ENCODE results near the gene INPP4B. TPM values are rescaled to one million over a fixed set of nuclear protein-coding genes. Genes with fewer than 3 reads are reported as not detected.

The INPP4B gene
- total RNA-seq, 2 experiments from 2014 or later = not detected

DNA sequence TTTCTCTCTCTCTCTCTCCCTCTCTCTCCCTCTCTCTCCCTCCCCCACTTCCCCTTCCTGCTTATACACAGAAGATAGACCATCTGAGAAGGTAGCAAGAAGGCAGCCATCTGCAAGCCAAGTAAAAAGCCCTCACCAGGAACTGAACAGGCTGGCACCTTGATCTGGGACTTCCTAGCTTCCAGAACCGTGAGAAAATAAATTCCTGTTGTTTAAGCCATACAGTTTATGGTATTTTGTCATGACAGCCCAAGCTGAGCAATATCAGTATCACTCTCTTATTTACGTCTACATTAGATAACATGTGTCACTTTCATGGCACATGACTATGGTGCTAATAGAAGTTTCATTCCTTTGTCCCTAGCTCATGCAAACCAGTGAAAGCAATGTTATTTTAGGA lies 581.1 kb downstream of the INPP4B start:
- CTCF ChIA-PET (ENCODE audit: unreplicated experiment) = no interaction called here
- DNase-seq (ENCODE audit: low spot score) = no peak
- TF ChIP-seq EZH2phosphoT487 (IDR thresholded peaks at IDR 0.05; ENCODE audit: borderline replicate concordance, low read depth, low read length) (no peak), CTCF (conservative IDR thresholded peaks at IDR 0.05; ENCODE audit: low read length) (no peak)
- Histone ChIP-seq H4K20me1 (ENCODE audit: insufficient read depth, low read length) (no peaks in the 10 kb centered on the region), H3K9me2 (ENCODE audit: insufficient read depth, low read length) (no peaks in the 10 kb centered on the region), H3K27ac (ENCODE audit: low read depth, low read length, poor library complexity, severe bottlenecking) (no peak overlapping the region), H3K4me2 (ENCODE audit: low read length) (no peak overlapping the region), H3K4me1 (ENCODE audit: insufficient read depth, low read length, poor library complexity, severe bottlenecking) (no peaks in the 10 kb centered on the region), H3K36me3 (ENCODE audit: insufficient read depth, low read length) (no peaks in the 10 kb centered on the region), H3K4me3 (ENCODE audit: low read depth, low read length, poor library complexity, severe bottlenecking) (no peak overlapping the region), H3K9me3 (ENCODE audit: low read length) (no peaks in the 10 kb centered on the region), H2AFZ (ENCODE audit: low read length) (no peak overlapping the region), H3K79me2 (ENCODE audit: insufficient read depth, low read depth, low read length) (no peaks in the 10 kb centered on the region)
- intact Hi-C loops (cut with micrococcal nuclease; ENCODE audit: unreplicated experiment) = no loop called here
- BruUV-seq (replicated peaks) = no TSS peak
- POLR2A ChIA-PET = no interaction called here

DNA sequence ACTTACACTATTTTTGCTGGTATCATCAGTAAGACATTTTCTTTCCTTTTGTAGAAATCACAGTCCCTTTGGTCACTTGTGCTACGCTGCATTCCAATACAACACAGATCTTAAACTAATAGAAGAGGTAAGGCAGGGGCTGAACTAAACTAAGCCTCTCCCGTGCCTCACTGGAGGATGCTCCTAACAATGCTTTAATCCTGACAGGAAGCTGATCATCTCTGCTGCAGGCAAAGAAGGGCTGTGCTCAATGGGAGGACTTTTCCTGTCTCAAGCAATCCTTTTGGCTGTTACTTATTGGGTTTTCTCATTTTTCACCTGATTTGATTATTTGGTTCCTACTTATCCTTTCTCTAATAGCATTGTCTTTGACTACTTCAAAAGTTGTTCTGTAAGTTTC lies 583.1 kb downstream of the INPP4B start:
- Histone ChIP-seq H4K20me1 (ENCODE audit: insufficient read depth, low read length) (no peaks in the 10 kb centered on the region), H3K4me2 (ENCODE audit: low read length) (no peak overlapping the region), H2AFZ (ENCODE audit: low read length) (no peak overlapping the region), H3K4me3 (ENCODE audit: low read depth, low read length, poor library complexity, severe bottlenecking) (no peak overlapping the region), H3K36me3 (ENCODE audit: insufficient read depth, low read length) (no peaks in the 10 kb centered on the region), H3K4me1 (ENCODE audit: insufficient read depth, low read length, poor library complexity, severe bottlenecking) (no peaks in the 10 kb centered on the region), H3K9me3 (ENCODE audit: low read length) (no peaks in the 10 kb centered on the region), H3K79me2 (ENCODE audit: insufficient read depth, low read depth, low read length) (no peaks in the 10 kb centered on the region), H3K9me2 (ENCODE audit: insufficient read depth, low read length) (no peaks in the 10 kb centered on the region), H3K27ac (ENCODE audit: low read depth, low read length, poor library complexity, severe bottlenecking) (no peak overlapping the region)
- ChIA-PET CTCF (ENCODE audit: unreplicated experiment) (no interaction called here), POLR2A (no interaction called here)
- BruUV-seq (replicated peaks) = no TSS peak
- no peak for DNase-seq (ENCODE audit: low spot score)
- TF ChIP-seq EZH2phosphoT487 (IDR thresholded peaks at IDR 0.05; ENCODE audit: borderline replicate concordance, low read depth, low read length) = no peak
- intact Hi-C loops (cut with micrococcal nuclease; ENCODE audit: unreplicated experiment) = no loop called here

DNA sequence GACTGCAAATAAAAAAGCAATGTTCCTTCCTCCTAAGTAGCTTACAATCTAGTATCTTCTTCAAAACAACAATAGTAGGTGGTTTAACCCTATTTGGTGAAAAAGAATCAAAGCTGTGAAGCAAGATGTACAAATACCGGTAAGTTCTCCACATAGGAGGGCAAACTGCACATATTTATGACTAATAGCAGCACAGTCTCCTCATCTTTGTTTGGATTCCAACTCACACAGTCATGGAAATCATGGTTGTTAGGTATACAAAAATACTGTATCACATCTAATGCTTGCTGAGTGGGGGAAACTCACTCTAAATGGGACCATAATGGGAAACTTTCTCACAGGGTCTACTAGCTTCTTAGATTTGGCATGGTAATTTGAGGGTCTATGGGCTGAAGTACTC lies 597.2 kb downstream of the INPP4B start:
- Histone ChIP-seq H3K4me3 (ENCODE audit: low read depth, low read length, poor library complexity, severe bottlenecking) (no peak overlapping the region), H4K20me1 (ENCODE audit: insufficient read depth, low read length) (no peaks in the 10 kb centered on the region), H3K4me1 (ENCODE audit: insufficient read depth, low read length, poor library complexity, severe bottlenecking) (no peaks in the 10 kb centered on the region), H3K27ac (ENCODE audit: low read depth, low read length, poor library complexity, severe bottlenecking) (no peak overlapping the region), H3K79me2 (ENCODE audit: insufficient read depth, low read depth, low read length) (no peaks in the 10 kb centered on the region), H3K9me2 (ENCODE audit: insufficient read depth, low read length) (no peaks in the 10 kb centered on the region), H2AFZ (ENCODE audit: low read length) (no peak overlapping the region), H3K4me2 (ENCODE audit: low read length) (no peak overlapping the region), H3K36me3 (ENCODE audit: insufficient read depth, low read length) (no peaks in the 10 kb centered on the region), H3K9me3 (ENCODE audit: low read length) (no peaks in the 10 kb centered on the region)
- ChIA-PET POLR2A (no interaction called here), CTCF (ENCODE audit: unreplicated experiment) (no interaction called here)
- intact Hi-C loops (cut with micrococcal nuclease; ENCODE audit: unreplicated experiment) = no loop called here
- TF ChIP-seq EZH2phosphoT487 (IDR thresholded peaks at IDR 0.05; ENCODE audit: borderline replicate concordance, low read depth, low read length) (no peak), CTCF (conservative IDR thresholded peaks at IDR 0.05; ENCODE audit: low read length) (no peak)
- no peak for DNase-seq (ENCODE audit: low spot score)
- no TSS peak for BruUV-seq (replicated peaks)
